IMR-90 (cell line): ENCODE data around the gene TTC3. TPM values are rescaled to one million over a fixed set of nuclear protein-coding genes. Genes with fewer than 3 reads are reported as not detected.

Experiments
- ATAC-seq: fragments of 200-7000 bp; cut with Tn5 transposase; 2 replicates; pipeline ENCODE4 v1.9.1; 2020; ENCODE audit warnings: low read depth, mild to moderate bottlenecking, moderate library complexity
- BruUV-seq: library from RNA; stranded (reverse); fragments of 400-500 nt; replicated peaks from 2 replicates; lab custom pipeline; 2021; lab: Mats Ljungman, UMichigan
- CTCF ChIA-PET: fragments of 300-600 bp; formaldehyde crosslinking; extraction: SDS; loops from one replicate; lab custom pipeline; 2021; ENCODE audit warnings: antibody characterized with exemption; lab: Yijun Ruan, JAX
- POLR2A ChIA-PET: fragments of 300-600 bp; sonication (Branson Sonifier 250); formaldehyde crosslinking; loops from one replicate; lab custom pipeline; 2022; ENCODE audit warnings: antibody characterized with exemption; ENCODE audit not compliant: unreplicated experiment; lab: Charles Lee
- DNase-seq: peaks from one replicate; pipeline ENCODE4 v3.0.0; 2013
- H2AFZ ChIP-seq: replicated peaks from 2 replicates; pipeline ENCODE3; 2013; ENCODE audit warnings: low read length, mild to moderate bottlenecking; ENCODE audit not compliant: poor library complexity
- H2AK5ac ChIP-seq: 2 replicates; pipeline ENCODE4 v1.6.1; 2013; ENCODE audit warnings: low read depth, low read length, inconsistent platforms
- H2AK9ac ChIP-seq: replicated peaks from 2 replicates; pipeline ENCODE3; 2013; ENCODE audit warnings: mild to moderate bottlenecking, low read depth, low read length, moderate library complexity; ENCODE audit not compliant: poor library complexity
- H2BK120ac ChIP-seq: 2 replicates; pipeline ENCODE4 v1.6.1; 2013; ENCODE audit warnings: low read depth, low read length, inconsistent platforms
- H2BK15ac ChIP-seq: 3 replicates; pipeline ENCODE4 v1.6.1; 2013; ENCODE audit warnings: low read depth, low read length, inconsistent platforms
- H2BK20ac ChIP-seq: 2 replicates; pipeline ENCODE4 v1.6.1; 2013; ENCODE audit warnings: low read depth, mild to moderate bottlenecking, inconsistent platforms, low read length, moderate library complexity
- H2BK5ac ChIP-seq: 2 replicates; pipeline ENCODE4 v1.6.1; 2013; ENCODE audit warnings: mild to moderate bottlenecking, low read depth, low read length, inconsistent platforms; ENCODE audit not compliant: poor library complexity, severe bottlenecking
- H3K14ac ChIP-seq: replicated peaks from 2 replicates; pipeline ENCODE4 v1.6.1; 2013; ENCODE audit warnings: low read depth, low read length, inconsistent platforms
- H3K18ac ChIP-seq: 2 replicates; pipeline ENCODE4 v1.6.1; 2013; ENCODE audit warnings: low read depth, low read length, control low read depth
- H3K23ac ChIP-seq: 2 replicates; pipeline ENCODE4 v1.6.1; 2013; ENCODE audit warnings: low read depth, low read length, inconsistent platforms
- H3K27ac ChIP-seq: 2 replicates; pipeline ENCODE4 v1.5.1; 2013; ENCODE audit warnings: mild to moderate bottlenecking, control low read depth, low read length; ENCODE audit not compliant: insufficient read depth
- H3K27me3 ChIP-seq: 2 replicates; pipeline ENCODE4 v1.6.1; 2013; ENCODE audit warnings: low read length; ENCODE audit not compliant: control insufficient read depth, insufficient read depth
- H3K36me3 ChIP-seq: 2 replicates; pipeline ENCODE4 v1.6.1; 2013; ENCODE audit warnings: low read length, mixed read lengths; ENCODE audit not compliant: control insufficient read depth, insufficient read depth
- H3K4ac ChIP-seq: 2 replicates; pipeline ENCODE4 v1.6.1; 2013; ENCODE audit warnings: low read depth, low read length, inconsistent platforms
- H3K4me1 ChIP-seq: 2 replicates; pipeline ENCODE4 v1.6.1; 2013; ENCODE audit warnings: low read length, mixed read lengths; ENCODE audit not compliant: control insufficient read depth, insufficient read depth
- H3K4me2 ChIP-seq: 2 replicates; pipeline ENCODE4 v1.6.1; 2013; ENCODE audit warnings: low read depth, mild to moderate bottlenecking, control low read depth, low read length, moderate library complexity
- H3K4me3 ChIP-seq: 2 replicates; pipeline ENCODE4 v1.5.1; 2013; ENCODE audit warnings: low read depth, mild to moderate bottlenecking, control low read depth, low read length, moderate library complexity; ENCODE audit not compliant: insufficient read depth
- H3K56ac ChIP-seq: 2 replicates; pipeline ENCODE4 v1.6.1; 2013; ENCODE audit warnings: low read length, inconsistent platforms; ENCODE audit not compliant: insufficient read depth; ENCODE audit errors: extremely low read depth
- H3K79me1 ChIP-seq, 2 experiments: 2 replicates each; pipeline ENCODE4 v1.6.1; 2013; ENCODE audit warnings: low read length in 2 of 2, inconsistent platforms in 1 of 2, low read depth in 1 of 2
- H3K9ac ChIP-seq: 2 replicates; pipeline ENCODE4 v1.6.1; 2013; ENCODE audit warnings: low read depth, low read length, control low read depth
- H3K9me1 ChIP-seq: 2 replicates; pipeline ENCODE4 v1.6.1; 2013; ENCODE audit warnings: low read length, inconsistent platforms; ENCODE audit not compliant: insufficient read depth
- H3K9me3 ChIP-seq: 2 replicates; pipeline ENCODE4 v1.6.1; 2013; ENCODE audit warnings: low read length; ENCODE audit not compliant: control insufficient read depth, insufficient read depth
- H4K20me1 ChIP-seq: 2 replicates; pipeline ENCODE4 v1.6.1; 2013; ENCODE audit warnings: low read length, inconsistent platforms; ENCODE audit not compliant: insufficient read depth
- H4K5ac ChIP-seq: 2 replicates; pipeline ENCODE4 v1.6.1; 2013; ENCODE audit warnings: mild to moderate bottlenecking, low read depth, low read length, control low read depth
- H4K8ac ChIP-seq, 2 experiments: 2 replicates each; pipeline ENCODE4 v1.6.1; 2013; ENCODE audit warnings: low read depth in 2 of 2, low read length in 2 of 2, control low read depth in 1 of 2, inconsistent platforms in 1 of 2
- H4K91ac ChIP-seq: 2 replicates; pipeline ENCODE4 v1.6.1; 2013; ENCODE audit warnings: low read depth, low read length, inconsistent platforms; ENCODE audit not compliant: insufficient read depth
- BHLHE40 ChIP-seq: fragments of 150-350 bp; IDR thresholded peaks from 2 replicates; pipeline ENCODE4 v1.6.1; 2016; ENCODE audit warnings: mild to moderate bottlenecking, low read depth, low read length
- CEBPB ChIP-seq: IDR thresholded peaks from 2 replicates; pipeline ENCODE4 v1.6.1; 2012; ENCODE audit warnings: low read depth, low read length, improper control_type of control experiment
- CHD1 ChIP-seq: IDR thresholded peaks from 2 replicates; pipeline ENCODE4 v1.6.1; 2012; ENCODE audit warnings: low read depth, low read length, improper control_type of control experiment
- FOS ChIP-seq: fragments of 150-350 bp; IDR thresholded peaks from 2 replicates; pipeline ENCODE4 v1.6.1; 2016; ENCODE audit warnings: low read depth, low read length
- MAFK ChIP-seq: IDR thresholded peaks from 2 replicates; pipeline ENCODE4 v1.6.1; 2012; ENCODE audit warnings: low read depth, low read length, improper control_type of control experiment
- MAZ ChIP-seq: IDR thresholded peaks from 2 replicates; pipeline ENCODE4 v1.6.1; 2012; ENCODE audit warnings: low read depth, mild to moderate bottlenecking, low read length, improper control_type of control experiment, moderate library complexity, borderline replicate concordance
- MXI1 ChIP-seq: IDR thresholded peaks from 2 replicates; pipeline ENCODE4 v1.6.1; 2012; ENCODE audit warnings: low read depth, mild to moderate bottlenecking, low read length, moderate library complexity, borderline replicate concordance
- NFE2L2 ChIP-seq: fragments of 150-350 bp; IDR thresholded peaks from 2 replicates; pipeline ENCODE4 v1.6.1; 2016; ENCODE audit warnings: low read depth, mild to moderate bottlenecking, low read length
- POLR2A ChIP-seq: IDR thresholded peaks from 2 replicates; pipeline ENCODE4 v1.6.1; 2012; ENCODE audit warnings: mild to moderate bottlenecking, low read depth, low read length
- RAD21 ChIP-seq: IDR thresholded peaks from 2 replicates; pipeline ENCODE4 v1.6.1; 2012; ENCODE audit warnings: low read length, improper control_type of control experiment
- RCOR1 ChIP-seq: IDR thresholded peaks from 2 replicates; pipeline ENCODE4 v1.6.1; 2012; ENCODE audit warnings: mild to moderate bottlenecking, low read length, improper control_type of control experiment; ENCODE audit not compliant: insufficient replicate concordance
- RFX5 ChIP-seq: IDR thresholded peaks from 2 replicates; pipeline ENCODE4 v1.8.0; 2012; ENCODE audit warnings: low read depth, mild to moderate bottlenecking, low read length, moderate library complexity
- SMC3 ChIP-seq: fragments of 150-350 bp; IDR thresholded peaks from 2 replicates; pipeline ENCODE4 v1.6.1; 2016; ENCODE audit warnings: low read depth, mild to moderate bottlenecking, antibody characterized with exemption, low read length, moderate library complexity
- WGBS, 2 experiments: methylation state at CpG; one replicate each; pipeline versions ENCODE4 v1.1.5 to v1.1.7; 2013; ENCODE audit warnings: missing lambda C conversion rate in 2 of 2; ENCODE audit not compliant: insufficient read length in 1 of 2; ENCODE audit errors: extremely low coverage in 2 of 2; 5-methylcytosine and 5-hydroxymethylcytosine counted together
- dilution Hi-C: fragments of 300-500 bp; cut with HindIII; formaldehyde crosslinking; loops from one replicate; pipeline ENCODE4 v1.14.3; 2018; ENCODE audit warnings: low sequenced_read_pairs; ENCODE audit not compliant: unreplicated experiment
- in situ Hi-C: fragments of 300-500 bp; cut with MboI; formaldehyde crosslinking; loops from 3 replicates; pipeline ENCODE4 v1.14.3; 2019; ENCODE audit warnings: low sequenced_read_pairs, inconsistent platforms, mixed read lengths
- intact Hi-C: fragments of 100-400 bp; cut with micrococcal nuclease; formaldehyde crosslinking; loops from 2 replicates; pipeline ENCODE4 v1.10.0; 2022
- polyA plus RNA-seq, 3 experiments: library from polyadenylated mRNA; depleted of rRNA; stranded (reverse); fragments of >200 nt; gene quantifications; 2 replicates each; pipeline ENCODE4 v1.2.3, GENCODE V29; 2012; ENCODE audit warnings: low replicate concordance in 1 of 3
- total RNA-seq: library from RNA; depleted of rRNA; stranded (reverse); fragments of >200 nt; gene quantifications from 2 replicates; pipeline ENCODE4 v1.2.3, GENCODE V29; 2012
- TF ChIP-seq, protein P1 (sequence below): conservative IDR thresholded peaks from 2 replicates; pipeline ENCODE4 v1.5.1; 2012; ENCODE audit warnings: mild to moderate bottlenecking, low read depth, low read length, improper control_type of control experiment
- TF ChIP-seq, protein P2 (sequence below): fragments of 150-350 bp; IDR thresholded peaks from 2 replicates; pipeline ENCODE4 v1.6.1; 2016; ENCODE audit warnings: low read depth, mild to moderate bottlenecking, low read length, moderate library complexity, borderline replicate concordance
- TF ChIP-seq, protein P3 (sequence below): fragments of 150-350 bp; IDR thresholded peaks from 2 replicates; pipeline ENCODE4 v1.6.1; 2017; ENCODE audit warnings: mild to moderate bottlenecking, antibody characterized with exemption, low read length, low read depth

The TTC3 gene
- total and polyA plus RNA-seq, 2 of the 4 experiments (the other 2 are of a cell fraction), result 96.7 to 293 TPM

DNA sequence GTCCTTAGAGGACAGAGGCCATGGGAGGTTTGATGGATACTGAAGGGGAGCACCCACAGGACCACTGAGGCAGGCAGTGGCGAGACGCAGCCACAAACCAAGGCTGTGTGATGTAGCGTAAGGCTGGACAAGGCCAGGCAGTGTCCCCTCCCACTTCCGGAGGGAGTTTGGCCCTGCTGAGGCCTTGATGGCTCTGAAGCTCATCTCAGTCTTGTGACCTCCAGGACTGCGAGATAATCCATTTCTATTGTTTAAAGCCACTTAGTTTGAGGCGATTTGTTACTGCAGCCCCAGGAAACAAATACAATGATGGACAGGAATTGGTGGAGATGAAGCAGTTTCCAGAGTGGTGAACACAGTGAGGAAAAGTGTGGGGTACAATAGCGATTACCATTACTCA is 15.4 kb upstream of the TTC3 start:
- H3K27ac ChIP-seq, result no peak overlapping the region
- no peak overlapping the region for H4K5ac ChIP-seq
- H2AK9ac ChIP-seq, result no peak overlapping the region
- H2BK20ac ChIP-seq, result no peak overlapping the region
- H3K14ac ChIP-seq, result no peak overlapping the region
- H3K9me3 ChIP-seq, result no peaks in the 10 kb centered on the region
- no peak for TF ChIP-seq RFX5
- no peak for TF ChIP-seq FOS
- TF ChIP-seq, protein P1, sequence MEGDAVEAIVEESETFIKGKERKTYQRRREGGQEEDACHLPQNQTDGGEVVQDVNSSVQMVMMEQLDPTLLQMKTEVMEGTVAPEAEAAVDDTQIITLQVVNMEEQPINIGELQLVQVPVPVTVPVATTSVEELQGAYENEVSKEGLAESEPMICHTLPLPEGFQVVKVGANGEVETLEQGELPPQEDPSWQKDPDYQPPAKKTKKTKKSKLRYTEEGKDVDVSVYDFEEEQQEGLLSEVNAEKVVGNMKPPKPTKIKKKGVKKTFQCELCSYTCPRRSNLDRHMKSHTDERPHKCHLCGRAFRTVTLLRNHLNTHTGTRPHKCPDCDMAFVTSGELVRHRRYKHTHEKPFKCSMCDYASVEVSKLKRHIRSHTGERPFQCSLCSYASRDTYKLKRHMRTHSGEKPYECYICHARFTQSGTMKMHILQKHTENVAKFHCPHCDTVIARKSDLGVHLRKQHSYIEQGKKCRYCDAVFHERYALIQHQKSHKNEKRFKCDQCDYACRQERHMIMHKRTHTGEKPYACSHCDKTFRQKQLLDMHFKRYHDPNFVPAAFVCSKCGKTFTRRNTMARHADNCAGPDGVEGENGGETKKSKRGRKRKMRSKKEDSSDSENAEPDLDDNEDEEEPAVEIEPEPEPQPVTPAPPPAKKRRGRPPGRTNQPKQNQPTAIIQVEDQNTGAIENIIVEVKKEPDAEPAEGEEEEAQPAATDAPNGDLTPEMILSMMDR, result no peak
- TF ChIP-seq, protein P2, sequence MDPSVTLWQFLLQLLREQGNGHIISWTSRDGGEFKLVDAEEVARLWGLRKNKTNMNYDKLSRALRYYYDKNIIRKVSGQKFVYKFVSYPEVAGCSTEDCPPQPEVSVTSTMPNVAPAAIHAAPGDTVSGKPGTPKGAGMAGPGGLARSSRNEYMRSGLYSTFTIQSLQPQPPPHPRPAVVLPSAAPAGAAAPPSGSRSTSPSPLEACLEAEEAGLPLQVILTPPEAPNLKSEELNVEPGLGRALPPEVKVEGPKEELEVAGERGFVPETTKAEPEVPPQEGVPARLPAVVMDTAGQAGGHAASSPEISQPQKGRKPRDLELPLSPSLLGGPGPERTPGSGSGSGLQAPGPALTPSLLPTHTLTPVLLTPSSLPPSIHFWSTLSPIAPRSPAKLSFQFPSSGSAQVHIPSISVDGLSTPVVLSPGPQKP, result no peak
- TF ChIP-seq, protein P3, sequence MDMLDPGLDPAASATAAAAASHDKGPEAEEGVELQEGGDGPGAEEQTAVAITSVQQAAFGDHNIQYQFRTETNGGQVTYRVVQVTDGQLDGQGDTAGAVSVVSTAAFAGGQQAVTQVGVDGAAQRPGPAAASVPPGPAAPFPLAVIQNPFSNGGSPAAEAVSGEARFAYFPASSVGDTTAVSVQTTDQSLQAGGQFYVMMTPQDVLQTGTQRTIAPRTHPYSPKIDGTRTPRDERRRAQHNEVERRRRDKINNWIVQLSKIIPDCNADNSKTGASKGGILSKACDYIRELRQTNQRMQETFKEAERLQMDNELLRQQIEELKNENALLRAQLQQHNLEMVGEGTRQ, result no peak
- no peak for TF ChIP-seq MAFK
- TF ChIP-seq SMC3, result no peak
- no peak for TF ChIP-seq NFE2L2
- no peak for TF ChIP-seq POLR2A
- TF ChIP-seq RAD21, result no peak
- no peak for TF ChIP-seq CEBPB
- no peak for TF ChIP-seq MAZ
- TF ChIP-seq RCOR1, result no peak
- TF ChIP-seq CHD1, result no peak
- no peak for TF ChIP-seq BHLHE40
- no peak for TF ChIP-seq MXI1
- no peak overlapping the region for H4K91ac ChIP-seq
- no peak overlapping the region for H2AFZ ChIP-seq
- no peaks in the 10 kb centered on the region for H3K27me3 ChIP-seq
- DNase-seq, result no peak
- H3K56ac ChIP-seq, result no peak overlapping the region
- no peak overlapping the region for H3K4me3 ChIP-seq
- H3K9me1 ChIP-seq, result peaks cover 12% of the 10 kb centered on the region
- no peak overlapping the region for H2BK15ac ChIP-seq
- no peak for ATAC-seq
- H3K18ac ChIP-seq, result no peak overlapping the region
- dilution Hi-C loops (no loop called here), in situ Hi-C loops (no loop called here), intact Hi-C loops (no loop called here)
- no peak overlapping the region for H3K23ac ChIP-seq
- 85% methylated on average over 4 of the region's 7 CpGs; no CpG with 5 or more reads in 1 of the 2 experiments for WGBS, 2 experiments
- H3K79me1 ChIP-seq, result peaks cover 0 to 4% of the 10 kb centered on the region in 2 experiments; a peak in 1 of 4 replicates
- peaks cover 12% of the 10 kb centered on the region for H3K4me1 ChIP-seq
- H3K36me3 ChIP-seq, result no peaks in the 10 kb centered on the region
- H4K8ac ChIP-seq, result no peak overlapping the region
- CTCF ChIA-PET, result no interaction called here
- H2AK5ac ChIP-seq, result peak overlapping the region; percentile 87; the same call in 1 of the 2 replicates
- no peak overlapping the region for H3K4ac ChIP-seq
- H4K20me1 ChIP-seq, result peaks cover 4% of the 10 kb centered on the region; the same call in 1 of the 2 replicates
- POLR2A ChIA-PET, result no interaction called here
- no peak overlapping the region for H3K4me2 ChIP-seq
- BruUV-seq, result no TSS peak
- no peak overlapping the region for H2BK120ac ChIP-seq
- H2BK5ac ChIP-seq, result no peak overlapping the region
- H3K9ac ChIP-seq, result no peak overlapping the region
